ENCODE data around the gene PHLPP1.

Gene PHLPP1

GRCh38 chr18:62918361-62918760 lies 203.0 kb downstream of the PHLPP1 start:
- H3K4me3 ChIP-seq (replicated peaks in 1 of 2; ENCODE audit: low read depth in 2 of 2, low read length in 2 of 2): no peak overlapping the region
- no peak for TF ChIP-seq CTCF (IDR thresholded peaks at IDR 0.05; ENCODE audit: low read depth, low read length)
- no peak for DNase-seq (ENCODE audit: low read depth in 2 of 2)

GRCh38 chr18:62919109-62919838 lies 203.9 kb downstream of the PHLPP1 start:
- no peak overlapping the region for H3K4me3 ChIP-seq (replicated peaks in 1 of 2; ENCODE audit: low read depth in 2 of 2, low read length in 2 of 2)
- no peak for DNase-seq (ENCODE audit: low read depth in 2 of 2)
- no peak for TF ChIP-seq CTCF (IDR thresholded peaks at IDR 0.05; ENCODE audit: low read depth, low read length)

GRCh38 chr18:62925031-62925688 lies 209.8 kb downstream of the PHLPP1 start:
- DNase-seq (ENCODE audit: low read depth in 2 of 2): peak in 1 of 2 donors; percentile 43
- TF ChIP-seq CTCF (IDR thresholded peaks at IDR 0.05; ENCODE audit: low read depth, low read length): no peak
- no peak overlapping the region for H3K4me3 ChIP-seq (replicated peaks in 1 of 2; ENCODE audit: low read depth in 2 of 2, low read length in 2 of 2)

- TF ChIP-seq CTCF (IDR thresholded peaks at IDR 0.05; ENCODE audit: low read depth, low read length): no peak
- H3K4me3 ChIP-seq (replicated peaks in 1 of 2; ENCODE audit: low read depth in 2 of 2, low read length in 2 of 2): no peak overlapping the region
- DNase-seq (ENCODE audit: low read depth in 2 of 2): peak; percentile 11 to 19
Observed at GRCh38 chr18:62928326-62928725, 213.0 kb downstream of the PHLPP1 start.

DNA sequence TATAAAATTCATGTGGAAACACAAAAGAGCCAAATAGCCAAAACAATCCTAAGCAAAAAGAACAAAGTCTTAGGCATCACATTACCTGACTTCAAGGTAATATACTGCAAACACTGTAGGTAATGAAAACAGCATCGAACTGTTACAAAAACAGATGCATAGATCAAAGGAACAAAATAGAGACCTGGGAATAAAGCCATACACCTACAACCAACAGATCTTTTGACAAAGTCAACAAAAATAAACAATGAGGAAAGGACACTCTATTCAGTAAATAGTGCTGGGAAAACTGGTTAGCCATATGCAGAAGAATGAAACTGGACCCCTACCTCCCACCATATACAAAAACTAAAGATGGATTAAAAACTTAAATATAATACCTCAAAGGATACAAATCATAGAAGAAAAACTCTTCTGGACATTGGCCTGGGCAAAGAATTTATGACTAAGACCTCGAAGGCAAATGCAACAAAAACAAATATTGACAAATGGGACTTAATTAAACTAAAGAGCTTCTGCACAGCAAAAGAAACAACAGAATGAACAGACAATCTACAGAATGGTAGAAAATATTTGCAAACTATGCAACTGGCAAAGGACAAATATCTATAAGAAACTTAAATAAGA lies 218.0 kb downstream of the PHLPP1 start:
- no peak for TF ChIP-seq CTCF (IDR thresholded peaks at IDR 0.05; ENCODE audit: low read depth, low read length)
- no peak for DNase-seq (ENCODE audit: low read depth in 2 of 2)
- no peak overlapping the region for H3K4me3 ChIP-seq (replicated peaks in 1 of 2; ENCODE audit: low read depth in 2 of 2, low read length in 2 of 2)

- no peak for DNase-seq (ENCODE audit: low read depth in 2 of 2)
- no peak for TF ChIP-seq CTCF (IDR thresholded peaks at IDR 0.05; ENCODE audit: low read depth, low read length)
- no peak overlapping the region for H3K4me3 ChIP-seq (replicated peaks in 1 of 2; ENCODE audit: low read depth in 2 of 2, low read length in 2 of 2)
Observed at GRCh38 chr18:62935994-62936393, 220.7 kb downstream of the PHLPP1 start.
